IPS DF 6.9 (cell line): Measurements from ENCODE around the gene TGFA.

Experiments used
- DNase-seq: peaks from one replicate; pipeline ENCODE4 v3.0.0-alpha.2; 2013; ENCODE audit warnings: low read depth, low spot score
- H3K27ac ChIP-seq: one replicate; pipeline ENCODE4 v1.5.1; 2013; ENCODE audit warnings: low read length, control low read depth
- H3K27me3 ChIP-seq: 2 replicates; pipeline ENCODE4 v1.6.1; 2013; ENCODE audit warnings: mild to moderate bottlenecking, low read length; ENCODE audit not compliant: control insufficient read depth, insufficient read depth
- H3K36me3 ChIP-seq: 2 replicates; pipeline ENCODE4 v1.6.1; 2013; ENCODE audit warnings: low read length; ENCODE audit not compliant: control insufficient read depth, insufficient read depth
- H3K4me1 ChIP-seq: 2 replicates; pipeline ENCODE4 v1.6.1; 2013; ENCODE audit warnings: low read length; ENCODE audit not compliant: control insufficient read depth, insufficient read depth
- H3K4me3 ChIP-seq: 2 replicates; pipeline ENCODE4 v1.5.1; 2013; ENCODE audit warnings: mild to moderate bottlenecking, low read length
- H3K9me3 ChIP-seq: 2 replicates; pipeline ENCODE4 v1.6.1; 2013; ENCODE audit warnings: low read length, inconsistent platforms; ENCODE audit not compliant: control insufficient read depth, insufficient read depth
- WGBS: extraction: QIAGEN DNeasy Blood & Tissue Kit; methylation state at CpG from one replicate; pipeline ENCODE4 v1.1.7; 2013; ENCODE audit warnings: mixed read lengths, missing lambda C conversion rate; ENCODE audit not compliant: insufficient read length, insufficient coverage; 5-methylcytosine and 5-hydroxymethylcytosine counted together

The TGFA gene

GRCh38 chr2:70553584-70554337 lies at the start of gene TGFA:
Gene TGFA, minus strand, starts transcription at chr2:70553826. Its CDS starts 59 bp downstream, at chr2:70553767.
- peaks cover 17% of the 10 kb centered on the region for H3K27me3 ChIP-seq
- peak; percentile 61 for DNase-seq
- WGBS, result no CpG with 5 or more reads among the region's 88 CpGs

GRCh38 chr2:70603066-70603465 lies 49.4 kb upstream of the TGFA start:
- Histone ChIP-seq H3K27ac (no peak overlapping the region), H3K27me3 (no peaks in the 10 kb centered on the region)

More at GRCh38 chr2:70553584-70554337, at the start of gene TGFA:
- H3K27ac ChIP-seq, result no peak within 1 kb of the TSS
- H3K4me3 ChIP-seq, result peak within 1 kb of the TSS; percentile 63; the same call in 1 of the 2 replicates
- no peaks in the 10 kb centered on the region for H3K9me3 ChIP-seq
- H3K4me1 ChIP-seq, result no peaks in the 10 kb centered on the region
- no peaks in the 10 kb centered on the region for H3K36me3 ChIP-seq

DNA sequence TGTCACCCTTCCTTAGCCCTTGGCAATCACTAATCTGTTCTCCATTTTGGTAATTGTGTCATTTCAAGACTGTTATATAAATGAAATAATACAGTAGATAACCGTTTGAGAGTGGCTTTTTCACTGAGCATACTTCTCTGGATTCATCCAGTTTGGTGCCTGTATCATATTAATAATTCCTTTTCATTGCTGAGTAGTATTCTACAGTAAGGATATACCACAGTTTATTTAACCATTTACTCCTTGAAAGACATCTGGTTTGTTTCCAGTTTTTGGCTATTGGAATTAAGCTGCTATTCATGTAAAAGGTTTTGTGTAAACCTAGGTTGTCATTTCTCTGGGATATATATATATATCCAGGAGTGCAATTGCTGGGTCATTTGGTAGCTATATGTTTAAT lies 44.6 kb upstream of the TGFA start:
- WGBS, result no CpG with 5 or more reads among the region's 1 CpG
- H3K27ac ChIP-seq, result no peak overlapping the region
- no peaks in the 10 kb centered on the region for H3K36me3 ChIP-seq
- H3K9me3 ChIP-seq, result no peaks in the 10 kb centered on the region
- no peak overlapping the region for H3K4me3 ChIP-seq
- no peak for DNase-seq
- no peaks in the 10 kb centered on the region for H3K4me1 ChIP-seq
- H3K27me3 ChIP-seq, result no peaks in the 10 kb centered on the region

More at GRCh38 chr2:70603066-70603465, 49.4 kb upstream of the TGFA start:
- Histone ChIP-seq H3K9me3 (no peaks in the 10 kb centered on the region), H3K4me3 (no peak overlapping the region), H3K36me3 (no peaks in the 10 kb centered on the region), H3K4me1 (no peaks in the 10 kb centered on the region)
- no peak for DNase-seq

- no peaks in the 10 kb centered on the region for H3K36me3 ChIP-seq
- H3K27ac ChIP-seq, result no peak overlapping the region
- H3K4me1 ChIP-seq, result no peaks in the 10 kb centered on the region
- H3K9me3 ChIP-seq, result no peaks in the 10 kb centered on the region
- whole genome bisulfite sequencing, result no CpG with 5 or more reads among the region's 7 CpGs
- no peaks in the 10 kb centered on the region for H3K27me3 ChIP-seq
- no peak overlapping the region for H3K4me3 ChIP-seq
- no peak for DNase-seq
Measured at GRCh38 chr2:70596739-70597138, 43.1 kb upstream of the TGFA start.

DNA sequence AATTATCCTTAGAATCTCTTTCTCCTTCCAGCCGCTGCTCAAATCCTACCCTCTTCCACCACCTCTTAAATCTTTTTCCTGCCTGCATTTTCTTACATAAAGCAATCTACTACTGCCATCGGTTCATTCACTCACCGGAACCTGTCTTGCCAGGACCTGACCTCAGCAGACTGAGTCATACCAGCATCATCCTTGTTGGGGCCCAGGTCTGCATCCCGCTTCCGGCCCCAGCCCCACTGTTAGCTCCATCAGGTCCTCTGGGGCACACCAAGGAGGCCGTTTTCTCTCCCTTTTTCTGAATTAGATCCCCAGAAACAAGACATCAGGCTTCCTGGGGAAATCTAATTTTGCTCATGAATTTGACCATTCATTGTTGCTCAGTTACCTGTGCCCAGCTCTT lies 42.7 kb upstream of the TGFA start:
- Histone ChIP-seq H3K27ac (no peak overlapping the region), H3K4me1 (no peaks in the 10 kb centered on the region), H3K9me3 (no peaks in the 10 kb centered on the region), H3K4me3 (no peak overlapping the region), H3K27me3 (no peaks in the 10 kb centered on the region), H3K36me3 (no peaks in the 10 kb centered on the region)
- DNase-seq, result no peak
- 100% methylated on average over 1 of the region's 6 CpGs for WGBS

GRCh38 chr2:70583091-70583490 lies 29.5 kb upstream of the TGFA start:
- H3K9me3 ChIP-seq, result no peaks in the 10 kb centered on the region
- no peaks in the 10 kb centered on the region for H3K36me3 ChIP-seq
- no peak overlapping the region for H3K27ac ChIP-seq
- no peaks in the 10 kb centered on the region for H3K4me1 ChIP-seq
- H3K27me3 ChIP-seq, result no peaks in the 10 kb centered on the region
- DNase-seq, result no peak
- H3K4me3 ChIP-seq, result no peak overlapping the region
- WGBS, result no CpG with 5 or more reads among the region's 7 CpGs

DNA sequence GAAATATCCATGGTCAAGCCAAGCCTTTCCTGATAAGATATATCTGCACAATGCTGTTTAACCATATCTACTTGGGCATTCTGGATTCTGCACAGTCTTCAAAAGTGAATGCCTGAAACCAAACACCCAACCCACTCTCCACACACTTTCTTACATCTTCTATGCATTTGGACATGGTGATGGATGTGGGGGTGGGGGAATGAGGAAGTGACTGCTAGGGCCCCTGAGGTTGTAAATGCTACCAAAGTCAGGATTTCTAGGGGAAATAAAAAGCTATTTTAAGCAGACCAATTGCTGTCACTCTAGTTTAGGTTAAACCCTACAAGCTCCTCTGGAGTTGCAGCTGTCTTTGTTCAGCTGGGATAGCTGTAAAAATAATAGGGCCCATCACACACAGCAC lies 26.7 kb upstream of the TGFA start:
- no peaks in the 10 kb centered on the region for H3K9me3 ChIP-seq
- H3K4me3 ChIP-seq, result no peak overlapping the region
- no peak overlapping the region for H3K27ac ChIP-seq
- H3K27me3 ChIP-seq, result no peaks in the 10 kb centered on the region
- no peaks in the 10 kb centered on the region for H3K4me1 ChIP-seq
- DNase-seq, result no peak
- H3K36me3 ChIP-seq, result no peaks in the 10 kb centered on the region

- no peak overlapping the region for H3K4me3 ChIP-seq
- no CpG with 5 or more reads among the region's 3 CpGs for WGBS
- no peaks in the 10 kb centered on the region for H3K36me3 ChIP-seq
- no peaks in the 10 kb centered on the region for H3K27me3 ChIP-seq
- no peak for DNase-seq
- no peaks in the 10 kb centered on the region for H3K4me1 ChIP-seq
- H3K9me3 ChIP-seq, result no peaks in the 10 kb centered on the region
- H3K27ac ChIP-seq, result no peak overlapping the region
Measured at GRCh38 chr2:70574618-70575017, 21.0 kb upstream of the TGFA start.

- H3K27ac ChIP-seq, result no peak overlapping the region
- H3K9me3 ChIP-seq, result no peaks in the 10 kb centered on the region
- WGBS, result no CpG with 5 or more reads among the region's 2 CpGs
- H3K36me3 ChIP-seq, result no peaks in the 10 kb centered on the region
- DNase-seq, result no peak
- H3K4me3 ChIP-seq, result no peak overlapping the region
- H3K4me1 ChIP-seq, result no peaks in the 10 kb centered on the region
- H3K27me3 ChIP-seq, result no peaks in the 10 kb centered on the region
Measured at GRCh38 chr2:70574109-70574508, 20.5 kb upstream of the TGFA start.

DNA sequence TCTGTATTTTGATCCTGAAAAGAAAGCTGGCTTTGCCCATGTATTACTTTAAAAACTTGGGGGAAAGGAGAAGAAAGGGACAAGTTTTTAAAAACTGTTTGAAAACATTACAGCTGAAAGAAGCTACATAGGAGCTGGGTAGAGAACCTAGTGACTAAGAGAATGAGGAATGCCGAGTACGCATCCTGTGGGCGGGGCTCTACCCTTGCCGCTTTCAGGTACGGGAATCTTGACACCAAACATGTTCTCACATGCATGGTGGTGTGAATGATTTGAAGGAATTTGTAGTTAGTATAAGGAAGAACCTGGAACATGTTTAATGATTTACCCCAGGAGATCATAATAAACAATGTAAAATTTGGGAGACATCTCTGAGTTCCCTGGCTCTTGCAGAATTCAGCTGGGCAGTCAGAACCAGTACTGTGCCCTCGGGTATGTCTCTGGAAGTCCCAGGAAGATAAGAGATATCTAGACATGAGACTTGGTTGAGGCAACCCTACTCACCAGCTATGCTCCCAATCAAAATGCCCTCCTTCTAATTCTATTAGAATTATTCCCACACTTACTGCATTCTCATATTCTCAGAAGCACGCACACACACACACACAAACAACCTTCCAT lies 16.5 kb upstream of the TGFA start:
- H3K36me3 ChIP-seq, result no peaks in the 10 kb centered on the region
- no peak for DNase-seq
- H3K9me3 ChIP-seq, result no peaks in the 10 kb centered on the region
- no peak overlapping the region for H3K27ac ChIP-seq
- no peaks in the 10 kb centered on the region for H3K27me3 ChIP-seq
- H3K4me3 ChIP-seq, result no peak overlapping the region
- 100% methylated on average over 1 of the region's 7 CpGs for WGBS
- H3K4me1 ChIP-seq, result no peaks in the 10 kb centered on the region

- Histone ChIP-seq H3K4me1 (no peaks in the 10 kb centered on the region), H3K27ac (no peak overlapping the region), H3K4me3 (no peak overlapping the region), H3K27me3 (no peaks in the 10 kb centered on the region), H3K9me3 (no peaks in the 10 kb centered on the region), H3K36me3 (no peaks in the 10 kb centered on the region)
- WGBS, result no CpG with 5 or more reads among the region's 6 CpGs
- no peak for DNase-seq
Measured at GRCh38 chr2:70569559-70569958, 15.9 kb upstream of the TGFA start.
